ENCODE data around the gene MRPS25.

Gene MRPS25

GRCh38 chr3:15086699-15087098 lies 21.6 kb upstream of the MRPS25 start:
- Histone ChIP-seq H3K4me3 (no peak overlapping the region), H3K27ac (no peak overlapping the region)

- no peak overlapping the region for H3K27ac ChIP-seq
- no peak overlapping the region for H3K4me3 ChIP-seq
These were observed 21.1 kb upstream of the MRPS25 start for GRCh38 chr3:15086263-15086662.

GRCh38 chr3:15083252-15083651 lies 18.1 kb upstream of the MRPS25 start:
- Histone ChIP-seq H3K4me3 (no peak overlapping the region), H3K27ac (no peak overlapping the region)

- Histone ChIP-seq H3K27ac (peak overlapping the region in 3 of 21 experiments; percentile 13 to 27 (median 14)), H3K4me3 (no peak overlapping the region)
These were observed 17.0 kb upstream of the MRPS25 start for GRCh38 chr3:15081960-15082664.

GRCh38 chr3:15079091-15079490 lies 14.0 kb upstream of the MRPS25 start:
- no peak overlapping the region for H3K27ac ChIP-seq
- H3K4me3 ChIP-seq, result no peak overlapping the region

GRCh38 chr3:15074500-15074899 lies 9.4 kb upstream of the MRPS25 start:
- H3K27ac ChIP-seq, result no peak overlapping the region
- no peak overlapping the region for H3K4me3 ChIP-seq

- no peak overlapping the region for H3K4me3 ChIP-seq
These were observed 6.6 kb upstream of the MRPS25 start for GRCh38 chr3:15071699-15072098.

GRCh38 chr3:15069441-15069840 lies 4.3 kb upstream of the MRPS25 start:
- H3K27ac ChIP-seq, result no peak overlapping the region
- no peak overlapping the region for H3K4me3 ChIP-seq

More at GRCh38 chr3:15071699-15072098, 6.6 kb upstream of the MRPS25 start:
- H3K27ac ChIP-seq, result no peak overlapping the region

- H3K27ac ChIP-seq, result no peak overlapping the region
- no peak overlapping the region for H3K4me3 ChIP-seq
These were observed 1.4 kb upstream of the MRPS25 start for GRCh38 chr3:15066467-15066866.

- Histone ChIP-seq H3K27ac (peak overlapping the region in 13 of 21 experiments; percentile 13 to 95 (median 86)), H3K4me3 (peak overlapping the region; percentile 78 to 96 (median 92))
These were observed 464 bp upstream of the MRPS25 start for GRCh38 chr3:15065550-15066007.

GRCh38 chr3:15064299-15064834 lies 748 bp downstream of the MRPS25 start:
- Histone ChIP-seq H3K4me3 (peak overlapping the region; percentile 78 to 96 (median 92)), H3K27ac (peak overlapping the region; percentile 47 to 96 (median 89))

GRCh38 chr3:15063656-15064286 lies 1.3 kb downstream of the MRPS25 start:
- Histone ChIP-seq H3K27ac (peak overlapping the region in 11 of 21 experiments; percentile 83 to 96 (median 90)), H3K4me3 (peak overlapping the region; percentile 78 to 96 (median 92))

GRCh38 chr3:15063238-15063637 lies 1.9 kb downstream of the MRPS25 start:
- H3K4me3 ChIP-seq, result peak overlapping the region in 1 of 7 experiments; percentile 93
- H3K27ac ChIP-seq, result peak overlapping the region in 1 of 21 experiments; percentile 91

GRCh38 chr3:15060029-15060428 lies 5.1 kb downstream of the MRPS25 start:
- H3K27ac ChIP-seq, result no peak overlapping the region

GRCh38 chr3:15056676-15057404 lies 8.3 kb downstream of the MRPS25 start:
- Histone ChIP-seq H3K4me3 (no peak overlapping the region), H3K27ac (no peak overlapping the region)

More at GRCh38 chr3:15060029-15060428, 5.1 kb downstream of the MRPS25 start:
- no peak overlapping the region for H3K4me3 ChIP-seq

GRCh38 chr3:15055019-15055557 lies 10.0 kb downstream of the MRPS25 start:
- H3K27ac ChIP-seq, result no peak overlapping the region

GRCh38 chr3:15053541-15053940 lies 11.6 kb downstream of the MRPS25 start:
- Histone ChIP-seq H3K4me3 (no peak overlapping the region), H3K27ac (no peak overlapping the region)

More at GRCh38 chr3:15055019-15055557, 10.0 kb downstream of the MRPS25 start:
- H3K4me3 ChIP-seq, result no peak overlapping the region

- H3K27ac ChIP-seq, result peak overlapping the region in 2 of 21 experiments; percentile 29 to 38
- H3K4me3 ChIP-seq, result no peak overlapping the region
These were observed 12.5 kb downstream of the MRPS25 start for GRCh38 chr3:15052335-15053242.

GRCh38 chr3:15051531-15051930 lies 13.6 kb downstream of the MRPS25 start:
- Histone ChIP-seq H3K4me3 (no peak overlapping the region), H3K27ac (no peak overlapping the region)

Measured in skin epidermis (tissue), 12 donors.